Fibroblast of gingiva (primary cell): ENCODE measurements around the gene SMARCD2.
A peak's percentile ranks its signal among the peaks of the same experiment; 100 is the strongest.

Experiments
- DNase-seq: peaks from one replicate; pipeline ENCODE4 v3.0.0-alpha.2; 2011; ENCODE audit warnings: low read depth

The SMARCD2 gene

GRCh38 chr17:63832014-63832413 is 10.5 kb downstream of the SMARCD2 start:
- DNase-seq, result no peak

GRCh38 chr17:63831505-63831904 is 11.0 kb downstream of the SMARCD2 start:
- no peak for DNase-seq

DNA sequence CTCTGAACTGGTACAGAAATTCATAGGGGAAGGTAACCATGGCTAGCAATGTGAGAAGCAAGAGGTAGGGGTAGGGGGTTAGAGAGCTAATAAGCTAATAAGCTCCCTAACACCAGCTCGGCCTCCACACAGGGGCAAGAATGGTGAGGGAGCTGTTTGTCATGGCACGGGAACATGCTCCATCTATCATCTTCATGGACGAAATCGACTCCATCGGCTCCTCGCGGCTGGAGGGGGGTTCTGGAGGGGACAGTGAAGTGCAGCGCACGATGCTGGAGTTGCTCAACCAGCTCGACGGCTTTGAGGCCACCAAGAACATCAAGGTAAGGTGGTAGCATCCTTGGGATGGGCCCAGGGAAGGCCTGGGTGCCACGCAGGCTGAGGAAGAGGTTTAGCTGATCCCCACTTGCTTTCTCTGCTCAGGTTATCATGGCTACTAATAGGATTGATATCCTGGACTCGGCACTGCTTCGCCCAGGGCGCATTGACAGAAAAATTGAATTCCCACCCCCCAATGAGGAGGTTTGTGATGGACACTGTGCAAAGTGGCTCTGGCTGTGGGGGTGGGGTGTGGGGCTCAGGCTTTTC is 11.5 kb downstream of the SMARCD2 start:
- DNase-seq, result no peak

GRCh38 chr17:63830278-63830677 is 12.2 kb downstream of the SMARCD2 start:
- no peak for DNase-seq

DNA sequence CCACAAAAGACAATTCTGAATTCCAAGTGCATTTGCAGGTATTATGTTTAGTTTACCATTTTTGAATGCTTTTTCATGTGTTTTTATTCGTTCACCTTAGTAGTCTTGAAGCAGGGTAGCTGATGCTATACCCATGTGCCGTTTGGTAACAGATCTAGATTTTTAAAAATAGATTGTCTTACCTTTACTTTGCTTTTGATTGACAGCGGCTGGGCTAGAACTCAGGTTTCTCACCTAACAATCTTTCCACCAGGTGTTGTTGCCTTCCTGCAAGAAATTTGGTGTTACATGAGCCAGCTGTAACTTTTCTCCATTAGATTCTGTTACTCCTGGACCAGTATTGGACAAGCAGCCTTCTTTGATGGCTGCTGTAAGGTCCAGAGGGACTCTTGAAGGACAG is 13.5 kb downstream of the SMARCD2 start:
- DNase-seq, result no peak

DNA sequence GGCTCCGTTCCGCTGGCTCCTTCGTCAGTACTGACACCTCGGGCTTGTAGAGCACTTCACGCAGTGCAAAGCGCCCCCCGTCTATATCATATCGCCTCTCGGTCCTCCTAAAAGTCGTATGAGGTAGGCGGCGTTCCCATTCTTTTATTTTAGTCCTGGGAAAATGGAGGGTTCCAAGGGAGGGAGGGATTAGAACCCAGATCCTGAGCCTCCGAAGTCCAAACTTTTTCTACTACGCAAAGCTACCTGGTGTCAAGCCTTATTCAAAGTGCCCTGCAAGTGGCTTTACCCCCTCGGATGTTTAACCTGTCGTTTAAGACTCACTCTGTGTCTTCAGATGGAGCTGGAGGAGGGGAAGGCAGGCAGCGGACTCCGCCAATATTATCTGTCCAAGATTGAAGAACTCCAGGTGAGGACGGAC is 14.7 kb downstream of the SMARCD2 start:
- DNase-seq, result no peak

DNA sequence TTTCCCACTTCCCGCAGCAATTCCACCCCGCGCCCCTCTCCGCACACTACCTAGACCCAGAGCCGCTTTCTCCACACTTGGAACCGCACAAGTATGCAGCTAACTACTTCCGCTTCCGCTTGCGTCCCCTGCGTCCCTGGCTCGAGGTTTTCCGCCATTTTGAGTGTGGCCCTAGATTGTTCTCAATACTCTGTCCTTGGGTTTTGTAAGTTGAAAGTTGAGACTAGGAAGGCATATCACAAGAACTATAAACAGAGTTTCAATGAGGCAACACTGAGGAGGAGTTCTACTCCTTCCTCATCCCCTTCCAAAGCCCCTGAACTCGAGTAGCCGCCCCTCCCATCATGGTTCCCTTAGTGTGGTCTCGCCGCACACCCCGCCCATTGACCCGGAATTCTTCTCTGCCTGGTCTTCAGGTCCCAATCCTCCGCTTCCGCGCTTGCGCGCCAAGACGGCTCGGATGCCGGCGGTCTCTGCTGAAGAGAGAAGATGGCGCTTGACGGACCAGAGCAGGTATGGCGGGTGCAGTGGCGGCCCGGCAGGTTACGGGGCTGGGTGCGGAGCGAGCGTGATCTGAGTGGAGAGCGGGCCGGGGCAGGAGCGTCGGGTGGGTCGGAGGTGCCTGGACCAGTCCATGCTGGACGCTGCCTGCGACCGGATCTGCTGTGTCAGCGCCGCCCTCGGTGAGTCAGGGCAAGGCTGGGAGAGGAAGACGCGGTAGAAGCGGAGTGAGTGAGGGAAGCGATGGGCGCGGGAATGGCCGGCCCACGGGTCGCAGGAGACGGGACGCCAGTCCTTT is 15.3 kb downstream of the SMARCD2 start, which contains the start of the genes FTSJ3 and PSMC5:
Gene FTSJ3 (minus strand): TSS at position 662 of the 799 bp plus-strand sequence. CDS start 761 bp downstream, outside the sequence.
Gene PSMC5 (plus strand): TSS at position 430 of the 799 bp plus-strand sequence. CDS start 60 bp downstream, at position 490.
- DNase-seq, result peak; percentile 93

- DNase-seq, result peak; percentile 25
Observed at GRCh38 chr17:63826468-63827001, 15.9 kb downstream of the SMARCD2 start.

DNA sequence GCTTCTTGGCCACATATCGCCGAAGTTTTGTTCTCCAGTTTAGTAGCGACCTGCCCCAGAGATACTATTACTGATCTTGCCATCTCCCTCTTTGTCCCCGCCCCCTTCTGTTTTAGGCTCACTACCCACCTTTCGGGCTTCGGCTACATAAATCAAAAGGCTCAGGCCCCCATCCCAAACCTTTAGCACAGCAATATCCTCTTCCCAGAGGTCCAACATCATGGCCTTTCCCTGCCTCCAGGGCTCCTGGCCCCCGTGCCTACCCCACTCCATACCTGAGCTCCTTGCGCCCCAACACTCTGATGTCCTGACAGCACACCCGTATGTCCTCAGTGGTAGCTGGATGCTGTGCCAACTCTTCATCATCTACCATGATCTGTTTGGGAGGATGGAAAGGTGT is 18.1 kb downstream of the SMARCD2 start:
- no peak for DNase-seq

DNA sequence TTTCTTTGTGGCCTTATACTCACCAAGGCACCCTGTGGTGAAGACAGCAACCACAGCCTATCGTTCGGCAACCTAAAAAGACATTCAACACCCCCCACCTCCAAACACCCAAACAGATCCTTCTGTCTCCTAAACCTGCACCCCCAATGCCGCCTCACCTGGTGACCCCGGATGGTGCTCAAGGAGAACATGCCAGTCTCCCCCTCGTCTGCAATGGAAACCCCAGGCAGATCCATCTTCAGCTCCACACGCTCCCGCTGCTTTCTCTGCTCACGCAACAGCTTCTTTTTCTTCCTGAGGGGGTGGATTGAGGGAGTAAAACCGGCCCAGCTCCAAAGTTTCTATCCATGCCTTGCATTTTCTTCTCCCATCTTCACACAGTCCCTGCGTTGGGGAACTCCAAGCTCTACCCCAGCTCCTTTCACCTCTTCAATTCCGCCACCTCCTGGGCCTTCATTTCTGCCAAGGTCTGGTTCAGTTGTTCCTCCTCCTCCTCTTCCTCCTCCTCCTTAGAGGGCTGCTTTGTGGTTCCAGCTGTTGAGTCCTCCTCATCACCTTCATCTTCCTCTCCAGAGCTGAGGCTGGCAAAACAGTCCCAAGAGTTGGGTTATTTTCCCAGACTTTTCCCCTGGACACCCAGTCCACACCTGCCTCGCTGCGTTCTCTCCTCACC is 18.7 kb downstream of the SMARCD2 start:
- no peak for DNase-seq

GRCh38 chr17:63822537-63822936 is 19.9 kb downstream of the SMARCD2 start:
- no peak for DNase-seq

DNA sequence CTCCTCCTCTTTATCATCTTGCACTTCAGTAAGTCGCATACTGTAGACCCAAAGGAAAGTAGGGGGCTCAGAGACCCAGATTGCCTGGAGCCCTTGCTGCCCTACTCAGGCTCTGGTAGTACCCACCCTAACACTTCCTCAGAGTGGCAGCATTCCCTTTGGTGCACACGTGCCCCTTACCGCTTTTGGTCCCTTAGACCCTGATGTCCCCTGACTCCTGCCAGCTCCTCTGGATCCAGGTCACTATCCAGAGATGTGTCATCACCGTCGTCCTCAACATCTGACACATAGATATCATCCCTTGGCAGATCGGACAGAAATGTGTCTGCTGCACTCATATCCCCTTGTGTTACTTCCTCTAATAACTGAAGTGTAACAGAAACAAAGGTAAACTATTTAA is 20.7 kb downstream of the SMARCD2 start:
- no peak for DNase-seq

GRCh38 chr17:63820963-63821561 is 21.4 kb downstream of the SMARCD2 start:
- no peak for DNase-seq

DNA sequence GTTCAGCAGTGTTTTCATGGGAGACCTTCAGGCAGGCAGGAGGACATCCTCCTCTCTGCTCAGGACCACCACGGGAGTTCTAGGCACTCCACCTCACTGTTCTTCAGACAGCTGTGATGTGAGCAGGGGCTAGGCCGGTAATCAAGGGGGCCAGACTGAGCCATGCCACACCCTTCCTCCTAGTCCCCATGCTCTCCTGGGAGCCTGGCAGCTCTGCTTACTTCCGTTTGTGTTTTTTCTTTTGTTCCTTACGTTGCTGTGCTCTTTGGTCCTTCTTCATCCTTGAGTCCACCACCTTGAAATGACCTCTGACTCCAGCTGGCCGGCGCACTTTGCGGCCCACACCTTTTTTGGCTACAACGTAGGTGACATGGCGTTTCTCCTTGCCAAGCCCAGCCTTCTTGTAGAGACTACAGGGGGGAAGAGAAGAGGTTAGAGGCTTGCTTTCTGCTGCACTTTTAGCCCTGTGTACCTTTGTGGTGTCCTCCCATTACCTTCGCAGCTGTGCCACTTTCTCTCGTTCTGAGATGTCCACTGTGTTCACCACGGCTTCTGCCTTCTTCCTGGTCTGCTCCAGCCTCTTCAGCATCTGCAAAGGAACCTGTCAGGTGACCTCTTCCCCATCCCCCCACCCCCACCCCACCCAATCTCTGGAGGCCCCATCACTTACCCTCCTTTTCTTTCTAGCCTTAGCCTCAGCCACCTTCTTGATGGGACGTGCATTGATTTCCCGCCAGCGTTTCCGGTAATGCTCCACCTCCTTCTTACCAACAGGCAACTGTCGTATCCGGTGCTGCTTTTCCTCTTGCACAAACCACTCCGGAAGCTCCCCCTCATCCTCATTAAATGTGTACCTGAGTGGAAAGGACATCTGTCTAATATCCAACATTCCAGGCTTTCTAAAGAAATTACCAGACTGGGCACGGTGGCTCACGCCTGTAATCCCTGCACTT is 22.6 kb downstream of the SMARCD2 start:
- no peak for DNase-seq

DNA sequence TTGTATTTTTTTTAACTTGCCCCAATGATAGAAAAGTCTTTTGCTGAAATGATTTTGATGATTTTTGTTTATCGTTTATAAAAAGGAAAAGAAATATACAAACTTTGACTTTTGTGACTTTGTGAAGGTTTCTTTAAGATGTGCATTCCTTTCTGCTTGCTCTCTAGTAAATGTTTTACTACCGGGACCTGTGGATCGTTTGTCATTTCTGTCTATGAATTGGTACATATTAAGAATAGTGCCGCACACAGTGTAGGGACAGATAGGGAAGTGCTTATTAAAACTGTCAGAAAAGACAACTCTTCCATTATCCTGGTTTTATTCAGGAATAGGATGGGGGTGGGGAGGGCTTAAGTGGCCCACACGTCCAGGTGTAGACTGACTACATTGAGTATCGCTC is 23.4 kb downstream of the SMARCD2 start:
- no peak for DNase-seq

DNA sequence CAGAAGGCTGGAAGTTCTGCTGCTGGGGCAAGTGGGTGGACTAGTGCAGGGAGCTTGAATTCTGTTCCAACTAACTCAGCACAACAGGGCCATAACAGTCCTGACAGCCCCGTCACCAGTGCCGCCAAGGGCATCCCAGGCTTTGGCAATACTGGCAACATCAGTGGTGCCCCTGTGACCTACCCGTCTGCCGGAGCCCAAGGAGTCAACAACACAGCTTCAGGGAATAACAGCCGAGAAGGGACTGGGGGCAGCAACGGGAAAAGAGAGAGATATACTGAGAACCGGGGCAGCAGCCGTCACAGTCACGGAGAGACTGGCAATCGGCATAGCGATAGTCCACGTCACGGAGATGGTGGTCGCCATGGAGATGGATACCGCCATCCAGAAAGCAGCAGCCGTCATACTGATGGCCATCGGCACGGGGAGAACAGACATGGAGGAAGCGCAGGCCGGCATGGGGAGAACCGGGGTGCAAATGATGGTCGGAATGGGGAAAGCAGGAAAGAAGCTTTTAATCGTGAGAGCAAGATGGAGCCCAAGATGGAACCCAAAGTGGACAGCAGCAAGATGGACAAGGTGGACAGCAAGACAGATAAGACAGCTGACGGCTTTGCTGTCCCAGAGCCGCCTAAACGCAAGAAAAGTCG is 24.6 kb downstream of the SMARCD2 start:
- DNase-seq, result no peak

- DNase-seq, result peak; percentile 36
Observed at GRCh38 chr17:63816669-63817068, 25.8 kb downstream of the SMARCD2 start.

DNA sequence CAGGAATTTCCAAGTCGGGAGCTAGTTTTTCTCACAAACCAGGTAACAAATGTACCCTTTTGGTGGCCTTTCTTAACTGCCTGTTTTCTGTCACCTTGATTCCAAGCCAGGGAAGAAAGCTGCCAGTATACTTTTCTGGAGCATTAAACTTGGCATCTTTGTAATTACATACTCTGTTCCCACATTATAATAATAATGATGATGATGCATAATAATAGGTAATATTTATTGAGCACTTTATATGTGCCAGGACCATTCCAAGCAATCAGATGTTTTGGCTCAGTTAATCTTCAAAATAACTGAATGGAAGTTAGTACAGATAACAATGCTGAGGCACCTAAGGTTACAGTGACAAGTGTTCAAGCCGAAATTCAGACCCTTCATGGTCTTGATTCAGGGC is 26.4 kb downstream of the SMARCD2 start:
- DNase-seq, result no peak

DNA sequence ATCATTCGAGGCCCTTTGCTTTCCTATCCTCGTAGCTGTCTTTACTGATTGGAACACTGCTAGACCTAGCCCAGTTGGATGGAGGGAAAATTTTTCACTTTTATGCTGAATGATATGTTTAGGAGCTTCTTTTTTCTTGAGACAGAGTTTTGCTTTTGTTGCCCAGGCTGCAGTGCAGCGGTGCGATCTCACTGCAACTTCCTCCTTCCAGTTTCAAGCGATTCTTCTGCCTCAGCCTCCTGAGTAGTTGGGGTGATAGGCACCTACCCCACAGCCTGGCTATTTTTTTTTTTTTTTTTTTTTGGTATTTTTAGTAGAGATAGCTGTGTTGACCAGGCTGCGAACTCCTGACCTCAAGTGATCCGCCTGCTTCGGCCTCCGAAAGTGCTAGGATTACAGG is 32.5 kb downstream of the SMARCD2 start:
- DNase-seq, result no peak

- DNase-seq, result no peak
Observed at GRCh38 chr17:63805591-63805990, 36.9 kb downstream of the SMARCD2 start.

DNA sequence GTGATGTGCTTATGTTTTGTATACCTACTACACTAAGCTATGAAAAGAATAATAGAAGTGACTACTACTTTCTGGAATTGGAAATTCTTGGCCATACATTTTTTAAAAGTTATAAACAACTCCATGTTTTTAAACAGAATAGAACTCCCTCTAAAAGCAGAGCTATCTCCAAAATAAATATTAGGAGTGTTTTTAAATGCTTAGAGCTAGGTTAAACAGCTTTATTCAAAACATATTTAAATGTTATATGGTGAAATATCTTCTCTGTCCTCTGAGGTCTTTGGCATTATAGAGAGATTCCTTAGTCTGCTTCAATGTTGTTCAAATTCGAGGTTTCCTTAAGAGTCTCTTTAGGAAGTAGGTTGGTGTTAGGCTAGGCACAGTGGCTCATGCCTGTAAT is 38.2 kb downstream of the SMARCD2 start:
- DNase-seq, result peak; percentile 15
